GM19463 (cell line): Measurements from ENCODE around the gene TBC1D22A.

ENCODE experiments used
- ATAC-seq: cut with Tn5 transposase; IDR thresholded peaks from one replicate; pipeline ENCODE4 v1.9.1; 2021; ENCODE audit warnings: mild to moderate bottlenecking, moderate library complexity; ENCODE audit not compliant: unreplicated experiment

The TBC1D22A gene

GRCh38 chr22:46829941-46830715 lies 67.7 kb downstream of the TBC1D22A start:
- no peak for ATAC-seq

- ATAC-seq: no peak
These were observed 68.4 kb downstream of the TBC1D22A start for GRCh38 chr22:46830841-46831240.

GRCh38 chr22:46833228-46833627 lies 70.8 kb downstream of the TBC1D22A start:
- no peak for ATAC-seq

- no peak for ATAC-seq
These were observed 71.7 kb downstream of the TBC1D22A start for GRCh38 chr22:46834021-46834737.

GRCh38 chr22:46835288-46835687 lies 72.8 kb downstream of the TBC1D22A start:
- no peak for ATAC-seq

GRCh38 chr22:46835693-46836092 lies 73.2 kb downstream of the TBC1D22A start:
- no peak for ATAC-seq

- no peak for ATAC-seq
These were observed 79.1 kb downstream of the TBC1D22A start for GRCh38 chr22:46841522-46841921.

- ATAC-seq: no peak
These were observed 80.2 kb downstream of the TBC1D22A start for GRCh38 chr22:46842606-46843005.

- ATAC-seq: no peak
These were observed 81.4 kb downstream of the TBC1D22A start for GRCh38 chr22:46843821-46844255.

- ATAC-seq: no peak
These were observed 82.3 kb downstream of the TBC1D22A start for GRCh38 chr22:46844606-46845210.

- no peak for ATAC-seq
These were observed 83.1 kb downstream of the TBC1D22A start for GRCh38 chr22:46845296-46846149.

GRCh38 chr22:46846150-46846831 lies 83.8 kb downstream of the TBC1D22A start:
- ATAC-seq: no peak

- no peak for ATAC-seq
These were observed 84.4 kb downstream of the TBC1D22A start for GRCh38 chr22:46846832-46847355.

GRCh38 chr22:46848197-46848596 lies 85.7 kb downstream of the TBC1D22A start:
- no peak for ATAC-seq

GRCh38 chr22:46849101-46849500 lies 86.7 kb downstream of the TBC1D22A start:
- ATAC-seq: no peak

GRCh38 chr22:46849951-46850350 lies 87.5 kb downstream of the TBC1D22A start:
- no peak for ATAC-seq

- ATAC-seq: no peak
These were observed 88.9 kb downstream of the TBC1D22A start for GRCh38 chr22:46851311-46851710.

- ATAC-seq: no peak
These were observed 89.5 kb downstream of the TBC1D22A start for GRCh38 chr22:46851941-46852340.

- ATAC-seq: no peak
These were observed 90.3 kb downstream of the TBC1D22A start for GRCh38 chr22:46852771-46853170.

GRCh38 chr22:46853191-46853590 lies 90.7 kb downstream of the TBC1D22A start:
- ATAC-seq: no peak
